Naive B cell (primary cell): ENCODE measurements around the gene BIN1. TPM values are rescaled to one million over a fixed set of nuclear protein-coding genes. Genes with fewer than 3 reads are reported as not detected.

Source experiments
- ATAC-seq, 2 donors: fragments of 150-1000 bp; cut with Tn5 transposase; 2 replicates each; pipeline ENCODE4 v1.10.0; 2021; ENCODE audit warnings: low read depth in 2 of 2, mild to moderate bottlenecking in 2 of 2, moderate library complexity in 2 of 2
- DNase-seq: peaks from one replicate; pipeline ENCODE4 v3.0.0; 2022
- H3K27ac Mint-ChIP-seq, 6 donors: one replicate each; pipeline ENCODE4 v1.8.0; 2020 to 2022; ENCODE audit warnings: mild to moderate bottlenecking in 6 of 6, mixed read lengths in 6 of 6, moderate library complexity in 5 of 6, inconsistent platforms in 2 of 6
- H3K27me3 Mint-ChIP-seq, 3 donors: one replicate each; pipeline ENCODE4 v1.8.0; 2021 to 2022; ENCODE audit warnings: mixed read lengths in 3 of 3, mild to moderate bottlenecking in 1 of 3
- H3K36me3 Mint-ChIP-seq, 2 donors: one replicate each; pipeline ENCODE4 v1.8.0; 2020 to 2022; ENCODE audit warnings: mixed read lengths in 2 of 2, inconsistent platforms in 1 of 2, mild to moderate bottlenecking in 1 of 2
- H3K4me1 Mint-ChIP-seq, 3 donors: one replicate each; pipeline ENCODE4 v1.8.0; 2020 to 2022; ENCODE audit warnings: mixed read lengths in 3 of 3, inconsistent platforms in 1 of 3, mild to moderate bottlenecking in 1 of 3, moderate library complexity in 1 of 3
- H3K4me3 Mint-ChIP-seq, 8 donors: one replicate each; pipeline ENCODE4 v1.8.0; 2020 to 2022; ENCODE audit warnings: mild to moderate bottlenecking in 8 of 8, mixed read lengths in 8 of 8, moderate library complexity in 8 of 8, inconsistent platforms in 2 of 8
- H3K9me3 Mint-ChIP-seq, 7 donors: one replicate each; pipeline ENCODE4 v1.8.0; 2020 to 2022; ENCODE audit warnings: mixed read lengths in 7 of 7, mild to moderate bottlenecking in 5 of 7, inconsistent platforms in 2 of 7, moderate library complexity in 1 of 7
- polyA plus RNA-seq, 6 donors: library from polyadenylated mRNA; unstranded; fragments of 300-500 nt; fragmentation: Illumina TruSeq; gene quantifications; one replicate each; pipeline ENCODE4 v1.2.3, GENCODE V29; 2021; ENCODE audit warnings: low read depth in 6 of 6

The BIN1 gene
- polyA plus RNA-seq, 6 donors from 2014 or later = 103 to 150 (median 124) TPM

GRCh38 chr2:127011231-127011661, 95.7 kb downstream of the BIN1 start:
- Mint-ChIP-seq H3K4me1 (no peaks in the 10 kb centered on the region), H3K27me3 (peaks cover 29 to 53% (median 38%) of the 10 kb centered on the region in 3 donors), H3K9me3 (peaks cover 0 to 17% (median 0%) of the 10 kb centered on the region in 7 donors), H3K4me3 (no peak overlapping the region), H3K27ac (no peak overlapping the region), H3K36me3 (no peaks in the 10 kb centered on the region)
- DNase-seq (no peak), ATAC-seq (no peak)

GRCh38 chr2:127008265-127009015, 98.5 kb downstream of the BIN1 start:
- Mint-ChIP-seq H3K36me3 (no peaks in the 10 kb centered on the region), H3K9me3 (peaks cover 0 to 17% (median 0%) of the 10 kb centered on the region in 7 donors), H3K4me3 (no peak overlapping the region), H3K27me3 (peaks cover 14 to 34% (median 26%) of the 10 kb centered on the region in 3 donors), H3K27ac (no peak overlapping the region), H3K4me1 (no peaks in the 10 kb centered on the region)
- ATAC-seq = no peak
- no peak for DNase-seq

GRCh38 chr2:127007652-127008051, 99.3 kb downstream of the BIN1 start:
- Mint-ChIP-seq H3K36me3 (no peaks in the 10 kb centered on the region), H3K4me1 (no peaks in the 10 kb centered on the region), H3K4me3 (no peak overlapping the region), H3K9me3 (peaks cover 0 to 17% (median 0%) of the 10 kb centered on the region in 7 donors), H3K27me3 (peaks cover 13 to 27% (median 18%) of the 10 kb centered on the region in 3 donors), H3K27ac (no peak overlapping the region)
- ATAC-seq (no peak), DNase-seq (no peak)

GRCh38 chr2:127006962-127007361, 100.0 kb downstream of the BIN1 start:
- Mint-ChIP-seq H3K36me3 (no peaks in the 10 kb centered on the region), H3K4me1 (no peaks in the 10 kb centered on the region), H3K4me3 (no peak overlapping the region), H3K27me3 (peaks cover 12 to 22% (median 13%) of the 10 kb centered on the region in 3 donors), H3K9me3 (peaks cover 0 to 17% (median 0%) of the 10 kb centered on the region in 7 donors), H3K27ac (no peak overlapping the region)
- ATAC-seq = no peak
- DNase-seq = no peak

GRCh38 chr2:127004893-127005600, 101.9 kb downstream of the BIN1 start:
- DNase-seq = no peak
- peaks cover 0 to 8% (median 8%) of the 10 kb centered on the region in 3 donors for H3K27me3 Mint-ChIP-seq
- peak overlapping the region in 1 of 6 donors; percentile 43 for H3K27ac Mint-ChIP-seq
- no peak for ATAC-seq
- no peak overlapping the region for H3K4me3 Mint-ChIP-seq
- H3K36me3 Mint-ChIP-seq = no peaks in the 10 kb centered on the region
- peaks cover 0 to 2% (median 0%) of the 10 kb centered on the region in 7 donors for H3K9me3 Mint-ChIP-seq
- no peaks in the 10 kb centered on the region for H3K4me1 Mint-ChIP-seq

GRCh38 chr2:127003070-127003800, 103.7 kb downstream of the BIN1 start:
- peaks cover 0 to 6% (median 4%) of the 10 kb centered on the region in 3 donors for H3K27me3 Mint-ChIP-seq
- ATAC-seq = no peak
- no peak overlapping the region for H3K27ac Mint-ChIP-seq

GRCh38 chr2:127001751-127002150, 105.2 kb downstream of the BIN1 start:
- DNase-seq (no peak), ATAC-seq (no peak)
- H3K27me3 Mint-ChIP-seq = peaks cover 0 to 7% (median 3%) of the 10 kb centered on the region in 3 donors

More at GRCh38 chr2:127003070-127003800, 103.7 kb downstream of the BIN1 start:
- Mint-ChIP-seq H3K9me3 (no peaks in the 10 kb centered on the region), H3K36me3 (no peaks in the 10 kb centered on the region), H3K4me3 (no peak overlapping the region), H3K4me1 (no peaks in the 10 kb centered on the region)
- DNase-seq = no peak

GRCh38 chr2:127000937-127001336, 106.0 kb downstream of the BIN1 start:
- no peak for ATAC-seq
- no peaks in the 10 kb centered on the region for H3K9me3 Mint-ChIP-seq
- H3K4me1 Mint-ChIP-seq = no peaks in the 10 kb centered on the region
- DNase-seq = no peak
- no peaks in the 10 kb centered on the region for H3K36me3 Mint-ChIP-seq
- peaks cover 0 to 14% (median 3%) of the 10 kb centered on the region in 3 donors for H3K27me3 Mint-ChIP-seq
- no peak overlapping the region for H3K4me3 Mint-ChIP-seq
- H3K27ac Mint-ChIP-seq = no peak overlapping the region

More at GRCh38 chr2:127001751-127002150, 105.2 kb downstream of the BIN1 start:
- H3K4me3 Mint-ChIP-seq = no peak overlapping the region
- no peaks in the 10 kb centered on the region for H3K4me1 Mint-ChIP-seq
- H3K9me3 Mint-ChIP-seq = no peaks in the 10 kb centered on the region
- H3K27ac Mint-ChIP-seq = no peak overlapping the region
- H3K36me3 Mint-ChIP-seq = no peaks in the 10 kb centered on the region

- no peaks in the 10 kb centered on the region for H3K9me3 Mint-ChIP-seq
- no peaks in the 10 kb centered on the region for H3K36me3 Mint-ChIP-seq
- no peak overlapping the region for H3K4me3 Mint-ChIP-seq
- H3K4me1 Mint-ChIP-seq = no peaks in the 10 kb centered on the region
- DNase-seq (no peak), ATAC-seq (no peak)
- H3K27ac Mint-ChIP-seq = no peak overlapping the region
- H3K27me3 Mint-ChIP-seq = peaks cover 0 to 14% (median 3%) of the 10 kb centered on the region in 3 donors
These were observed 106.8 kb downstream of the BIN1 start for GRCh38 chr2:127000194-127000593.

GRCh38 chr2:126999106-126999756, 107.7 kb downstream of the BIN1 start:
- DNase-seq (no peak), ATAC-seq (no peak)
- no peaks in the 10 kb centered on the region for H3K4me1 Mint-ChIP-seq
- H3K27ac Mint-ChIP-seq = peak overlapping the region in 1 of 6 donors; percentile 48
- peak overlapping the region in 1 of 8 donors; percentile 22 for H3K4me3 Mint-ChIP-seq
- no peaks in the 10 kb centered on the region for H3K36me3 Mint-ChIP-seq
- H3K9me3 Mint-ChIP-seq = no peaks in the 10 kb centered on the region
- peaks cover 0 to 14% (median 5%) of the 10 kb centered on the region in 3 donors for H3K27me3 Mint-ChIP-seq

- Mint-ChIP-seq H3K9me3 (no peaks in the 10 kb centered on the region), H3K27ac (no peak overlapping the region), H3K4me1 (no peaks in the 10 kb centered on the region), H3K36me3 (no peaks in the 10 kb centered on the region), H3K4me3 (no peak overlapping the region), H3K27me3 (peaks cover 0 to 14% (median 7%) of the 10 kb centered on the region in 3 donors)
- DNase-seq (no peak), ATAC-seq (no peak)
These were observed 108.5 kb downstream of the BIN1 start for GRCh38 chr2:126998486-126998885.
